GM21447 (cell line): ENCODE data around the gene VSIG8.
"Not testable (repeated sequence)": the region's sequence is repeated elsewhere in the genome, so short reads cannot be mapped to it uniquely, and the experiment has no call there.

ENCODE experiments used
- ATAC-seq: cut with Tn5 transposase; IDR thresholded peaks from one replicate; pipeline ENCODE4 v1.9.1; 2021; ENCODE audit not compliant: unreplicated experiment

VSIG8 gene

GRCh38 chr1:159862557-159862956 is at the start of gene VSIG8:
Gene VSIG8, minus strand, starts transcription at chr1:159862657. Its CDS starts 136 bp downstream, at chr1:159862521.
- no peak for ATAC-seq

DNA sequence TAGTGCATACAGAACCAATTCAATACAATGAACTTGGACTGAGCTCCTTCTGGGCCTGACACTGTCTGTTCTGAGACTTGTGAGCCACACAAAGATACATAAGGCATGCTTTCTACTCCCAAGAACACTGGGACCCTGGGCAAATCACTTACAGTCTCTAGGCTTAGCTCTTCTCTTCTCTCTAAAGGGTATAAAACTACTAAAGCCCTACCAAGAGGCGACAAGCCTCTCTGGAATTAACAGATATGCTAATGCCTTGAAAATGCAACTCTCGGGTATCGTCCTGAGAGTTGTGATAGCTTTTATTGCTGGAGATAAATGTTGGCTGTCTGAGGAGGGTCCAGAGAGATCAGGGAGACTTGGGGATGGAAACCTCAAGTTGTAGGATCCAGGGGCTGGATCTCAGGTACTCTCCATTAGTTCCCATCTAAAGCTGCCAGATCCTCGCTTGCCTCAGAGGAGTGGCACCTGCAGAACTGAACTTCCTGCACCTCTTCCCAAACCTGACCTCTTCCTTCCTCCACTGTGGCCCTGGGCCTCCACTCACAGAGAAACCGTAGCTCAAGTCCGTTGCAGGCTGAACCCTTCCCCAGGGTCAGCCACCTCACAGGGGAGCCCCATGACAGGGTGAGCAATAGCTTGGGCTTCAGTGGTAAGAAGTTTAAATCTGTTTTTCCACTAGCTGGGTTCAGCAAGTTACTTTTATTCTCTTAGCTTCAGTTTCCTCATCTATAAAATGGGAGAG is 49.0 kb upstream of the VSIG8 start:
- ATAC-seq = no peak

DNA sequence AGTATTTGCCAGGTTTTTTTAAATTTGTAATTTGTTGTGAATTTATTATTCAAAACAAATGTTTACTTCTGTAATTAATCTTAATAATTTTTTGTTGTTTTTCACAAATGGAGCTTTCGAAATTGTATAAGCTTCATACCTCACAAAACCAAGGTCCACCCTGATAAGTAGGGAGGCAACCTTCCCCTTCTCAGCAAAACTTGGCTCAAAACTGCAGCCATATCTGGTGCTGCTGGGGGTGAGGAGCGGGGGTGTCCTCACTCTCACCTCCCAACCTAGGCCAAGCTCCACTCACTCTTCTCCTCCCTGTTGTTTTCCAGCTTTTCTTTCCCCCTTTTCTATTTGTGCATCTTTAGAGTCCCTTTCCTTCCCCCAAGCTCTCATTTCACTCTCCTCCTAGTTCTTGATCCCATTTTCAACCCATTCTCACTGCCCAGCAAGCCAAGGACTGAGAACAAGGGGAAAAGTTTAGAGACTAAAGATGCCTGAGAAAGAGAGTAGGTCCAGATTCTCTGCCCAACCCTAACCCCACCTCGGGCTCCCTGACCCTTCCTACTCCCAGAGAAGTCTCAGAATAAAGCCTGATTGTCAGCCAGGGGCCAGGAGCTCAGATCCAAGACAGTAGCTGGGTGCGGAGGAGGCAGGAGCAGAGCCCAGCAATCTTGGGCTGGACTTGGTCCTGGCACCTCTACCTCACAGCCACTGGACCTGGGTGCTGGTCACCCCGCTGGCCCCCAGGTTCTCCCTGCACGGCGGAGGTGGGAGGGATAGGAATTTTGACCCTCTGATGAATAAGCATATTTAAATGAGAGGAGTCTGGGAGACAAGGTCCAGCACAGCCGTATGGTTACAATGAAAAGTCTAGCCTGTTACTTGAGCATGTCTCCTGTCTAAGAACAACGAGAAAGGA is 45.8 kb upstream of the VSIG8 start:
- no peak for ATAC-seq

DNA sequence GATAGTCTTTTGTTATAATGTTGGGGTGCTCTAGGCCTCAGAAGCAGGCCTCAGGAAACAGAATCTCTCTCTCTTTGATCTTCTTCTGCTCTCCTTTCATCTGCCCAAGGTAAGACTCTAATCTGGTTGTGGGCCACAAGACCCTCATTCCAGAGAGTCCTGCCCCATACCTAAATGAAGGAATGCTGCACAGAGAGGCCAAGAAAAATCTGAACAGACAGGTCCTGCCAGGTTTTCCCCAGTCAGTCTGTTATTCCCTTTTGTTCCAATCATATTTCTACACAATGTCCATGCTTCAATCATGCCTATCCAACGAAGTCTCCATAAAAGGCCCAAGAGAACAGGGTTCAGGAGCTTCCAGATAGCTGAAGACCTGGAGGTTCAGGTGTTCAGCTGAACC is 44.5 kb upstream of the VSIG8 start:
- ATAC-seq = no peak

- not testable (repeated sequence) for ATAC-seq
Observed at GRCh38 chr1:159904036-159904435, 41.6 kb upstream of the VSIG8 start.

- ATAC-seq = no peak
Observed at GRCh38 chr1:159902541-159902940, 40.1 kb upstream of the VSIG8 start.

DNA sequence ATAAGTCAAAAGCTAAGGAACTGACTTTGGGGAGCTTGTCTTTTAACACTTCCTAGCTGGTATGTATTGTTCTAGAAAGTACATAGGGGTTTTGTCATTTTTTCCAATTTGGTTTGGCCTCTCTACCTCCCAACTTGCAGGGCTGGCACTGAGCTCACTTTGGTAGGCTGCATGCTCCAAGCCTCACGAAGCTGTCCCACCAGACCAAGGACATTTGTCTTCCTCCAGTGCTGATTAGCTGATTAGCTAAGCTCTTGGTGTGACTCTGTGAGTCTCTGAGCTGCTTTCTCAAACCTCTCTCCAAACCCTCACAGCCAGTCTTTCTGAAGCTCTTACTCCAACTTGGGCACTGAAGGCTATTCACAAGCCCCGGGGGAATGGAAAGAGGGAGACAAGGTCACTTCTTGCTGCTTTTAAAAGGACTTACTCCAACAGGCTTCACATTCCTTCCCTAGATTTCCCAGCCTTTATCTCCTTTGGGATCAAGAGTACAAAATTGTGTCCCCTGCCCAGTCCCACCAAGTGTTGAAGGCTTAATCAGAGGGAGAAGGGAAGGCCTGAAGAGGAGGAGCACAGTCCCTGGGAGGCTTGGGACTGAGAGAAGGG is 38.4 kb upstream of the VSIG8 start:
- no peak for ATAC-seq

GRCh38 chr1:159900086-159900680 is 37.7 kb upstream of the VSIG8 start, which contains the start of gene CFAP45:
Gene CFAP45, minus strand, starts transcription at chr1:159900165. Its CDS starts 67 bp downstream, at chr1:159900098.
- no peak for ATAC-seq

GRCh38 chr1:159899634-159900033 is 37.2 kb upstream of the VSIG8 start:
- ATAC-seq = not testable (repeated sequence)

- no peak for ATAC-seq
Observed at GRCh38 chr1:159898527-159898926, 36.1 kb upstream of the VSIG8 start.

- ATAC-seq = no peak
Observed at GRCh38 chr1:159897962-159898361, 35.5 kb upstream of the VSIG8 start.

GRCh38 chr1:159896546-159896930 is 34.1 kb upstream of the VSIG8 start:
- ATAC-seq = no peak

- no peak for ATAC-seq
Observed at GRCh38 chr1:159895836-159896545, 33.5 kb upstream of the VSIG8 start.

DNA sequence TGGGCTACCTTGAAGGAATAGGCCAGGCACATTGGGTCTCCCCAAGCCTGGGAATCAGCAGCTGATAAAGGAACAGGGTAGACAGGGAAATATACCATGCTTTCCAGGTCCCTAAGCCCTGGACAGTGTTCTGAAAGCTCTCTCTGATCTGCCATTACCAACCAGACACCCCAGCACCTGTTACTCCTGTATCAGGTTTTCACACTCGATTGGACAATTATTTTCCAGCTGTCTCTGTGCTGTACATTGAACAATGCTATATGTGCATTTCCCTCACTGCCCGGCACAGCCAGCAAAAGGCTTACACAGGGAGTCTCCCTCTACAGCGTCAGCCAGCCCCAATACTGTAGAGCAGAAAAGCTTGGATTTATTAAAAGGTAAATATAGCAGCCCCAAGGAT is 32.8 kb upstream of the VSIG8 start:
- ATAC-seq = no peak

DNA sequence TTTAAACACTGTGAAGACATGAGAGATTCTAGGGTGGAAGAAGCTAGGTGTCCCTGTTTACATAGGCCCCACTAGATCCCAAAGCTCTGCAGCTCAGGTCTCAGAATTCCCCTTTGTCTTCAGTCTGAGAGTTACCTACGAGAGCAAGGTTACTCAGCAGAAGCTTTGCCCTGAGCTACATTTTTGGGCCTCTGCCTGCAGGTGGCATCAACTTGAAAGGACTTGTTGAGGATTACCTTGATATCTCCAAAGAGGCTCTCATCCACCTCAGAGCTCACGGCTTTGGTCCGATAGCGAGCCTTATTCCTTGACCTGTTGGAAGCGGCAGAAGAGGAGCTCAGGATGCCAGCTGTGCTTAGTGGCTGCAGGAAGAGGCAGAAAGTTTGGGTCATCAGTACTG is 30.5 kb upstream of the VSIG8 start:
- no peak for ATAC-seq

- ATAC-seq = peak; percentile 58
Observed at GRCh38 chr1:159891275-159892157, 29.1 kb upstream of the VSIG8 start.

DNA sequence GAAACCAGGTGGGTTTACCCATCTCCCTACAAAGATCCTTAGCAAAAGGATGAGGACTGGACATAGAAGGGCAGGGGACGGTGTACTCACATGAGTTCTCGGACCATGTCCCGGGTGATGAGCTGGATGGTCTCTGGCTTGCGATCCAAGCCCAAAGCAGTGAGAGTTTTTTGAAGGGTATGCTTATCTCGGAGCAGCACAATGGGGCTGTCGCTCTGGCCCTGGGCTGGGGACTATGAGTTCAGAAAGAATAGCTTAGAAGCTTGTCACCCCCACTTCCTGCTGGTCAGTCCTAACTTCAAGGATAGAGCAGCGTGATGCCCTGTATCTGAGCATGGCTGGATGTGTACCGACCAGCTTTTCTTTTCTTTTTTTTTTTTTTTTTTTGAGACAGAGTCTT is 27.9 kb upstream of the VSIG8 start:
- ATAC-seq = no peak

- peak; percentile 91 for ATAC-seq
Observed at GRCh38 chr1:159889821-159890252, 27.4 kb upstream of the VSIG8 start.

- no peak for ATAC-seq
Observed at GRCh38 chr1:159889202-159889601, 26.7 kb upstream of the VSIG8 start.

GRCh38 chr1:159884296-159884695 is 21.8 kb upstream of the VSIG8 start:
- ATAC-seq = no peak
